CD4-positive, alpha-beta T cell treated with Interleukin-1 beta for 1 hour (primary cell): ENCODE results near the gene TP53RK.

Source experiments
- DNase-seq, 2 donors: peaks; one replicate each; pipeline ENCODE4 v3.0.0-alpha.2; 2020 to 2022

The TP53RK gene

DNA sequence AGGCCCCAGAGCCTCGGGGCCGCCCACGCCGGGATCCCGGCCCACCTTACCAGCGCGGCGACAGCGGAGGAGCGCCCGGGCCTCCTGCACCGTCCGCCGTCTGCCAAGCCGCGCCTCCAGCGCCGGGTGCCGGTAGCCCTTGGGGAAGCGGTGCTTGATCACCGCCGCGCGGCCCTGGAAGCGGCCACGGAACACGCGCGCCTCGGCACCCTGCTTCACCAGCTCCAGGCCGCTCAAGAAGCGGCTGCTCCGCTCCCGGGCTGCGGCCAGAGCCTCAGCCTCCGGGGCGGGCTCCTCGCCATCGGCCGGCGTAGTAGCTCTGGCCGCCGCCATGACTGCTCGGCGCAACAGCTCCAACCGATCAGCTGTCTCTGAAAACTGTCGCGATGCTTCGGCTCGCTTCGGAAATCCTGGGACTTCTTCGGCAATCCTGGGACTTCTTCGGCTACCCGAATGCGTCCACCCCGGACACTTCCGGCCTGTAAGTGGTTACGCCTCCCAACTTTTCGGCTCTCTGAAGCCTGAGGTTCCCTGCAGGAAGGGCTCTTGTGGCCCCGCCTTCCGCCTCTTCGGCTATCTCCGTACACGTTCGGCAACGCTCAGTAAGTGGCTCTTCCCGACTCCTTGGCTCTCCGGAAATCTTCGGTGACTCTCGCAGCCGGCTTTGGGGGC lies at the start of gene TP53RK:
Gene TP53RK, minus strand, starts transcription at position 363 of the 672 bp plus-strand sequence. Its CDS starts 30 bp downstream, at position 333.
- DNase-seq: peak; percentile 96 to 97

DNA sequence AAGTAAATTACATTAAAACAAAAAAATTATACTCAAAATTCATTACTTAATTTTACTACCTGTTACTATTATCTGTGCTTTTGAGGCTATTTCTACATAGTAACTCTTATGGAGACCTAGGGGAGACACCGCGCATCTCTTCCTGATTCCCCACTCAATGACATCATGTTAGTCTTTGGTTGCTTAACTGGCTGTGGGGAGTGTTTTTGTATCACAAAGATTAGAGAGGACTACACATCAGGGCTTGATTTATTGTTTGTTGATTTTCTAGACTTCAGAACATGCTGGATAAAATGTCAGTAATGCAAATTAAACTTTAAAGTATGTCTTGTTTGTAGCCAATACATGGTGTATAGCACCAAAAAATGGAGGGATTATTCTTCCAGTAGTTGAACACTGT lies 46.2 kb upstream of the TP53RK start:
- DNase-seq: no peak

- DNase-seq: no peak
These were observed 42.5 kb upstream of the TP53RK start for GRCh38 chr20:46731770-46732169.

DNA sequence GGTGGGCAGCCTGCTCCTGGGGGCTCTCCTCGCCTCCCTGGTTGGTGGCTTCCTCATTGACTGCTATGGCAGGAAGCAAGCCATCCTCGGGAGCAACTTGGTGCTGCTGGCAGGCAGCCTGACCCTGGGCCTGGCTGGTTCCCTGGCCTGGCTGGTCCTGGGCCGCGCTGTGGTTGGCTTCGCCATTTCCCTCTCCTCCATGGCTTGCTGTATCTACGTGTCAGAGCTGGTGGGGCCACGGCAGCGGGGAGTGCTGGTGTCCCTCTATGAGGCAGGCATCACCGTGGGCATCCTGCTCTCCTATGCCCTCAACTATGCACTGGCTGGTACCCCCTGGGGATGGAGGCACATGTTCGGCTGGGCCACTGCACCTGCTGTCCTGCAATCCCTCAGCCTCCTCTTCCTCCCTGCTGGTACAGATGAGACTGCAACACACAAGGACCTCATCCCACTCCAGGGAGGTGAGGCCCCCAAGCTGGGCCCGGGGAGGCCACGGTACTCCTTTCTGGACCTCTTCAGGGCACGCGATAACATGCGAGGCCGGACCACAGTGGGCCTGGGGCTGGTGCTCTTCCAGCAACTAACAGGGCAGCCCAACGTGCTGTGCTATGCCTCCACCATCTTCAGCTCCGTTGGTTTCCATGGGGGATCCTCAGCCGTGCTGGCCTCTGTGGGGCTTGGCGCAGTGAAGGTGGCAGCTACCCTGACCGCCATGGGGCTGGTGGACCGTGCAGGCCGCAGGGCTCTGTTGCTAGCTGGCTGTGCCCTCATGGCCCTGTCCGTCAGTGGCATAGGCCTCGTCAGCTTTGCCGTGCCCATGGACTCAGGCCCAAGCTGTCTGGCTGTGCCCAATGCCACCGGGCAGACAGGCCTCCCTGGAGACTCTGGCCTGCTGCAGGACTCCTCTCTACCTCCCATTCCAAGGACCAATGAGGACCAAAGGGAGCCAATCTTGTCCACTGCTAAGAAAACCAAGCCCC lies 36.2 kb upstream of the TP53RK start:
- DNase-seq: no peak

GRCh38 chr20:46724343-46724959 lies 35.2 kb upstream of the TP53RK start:
- DNase-seq: no peak

DNA sequence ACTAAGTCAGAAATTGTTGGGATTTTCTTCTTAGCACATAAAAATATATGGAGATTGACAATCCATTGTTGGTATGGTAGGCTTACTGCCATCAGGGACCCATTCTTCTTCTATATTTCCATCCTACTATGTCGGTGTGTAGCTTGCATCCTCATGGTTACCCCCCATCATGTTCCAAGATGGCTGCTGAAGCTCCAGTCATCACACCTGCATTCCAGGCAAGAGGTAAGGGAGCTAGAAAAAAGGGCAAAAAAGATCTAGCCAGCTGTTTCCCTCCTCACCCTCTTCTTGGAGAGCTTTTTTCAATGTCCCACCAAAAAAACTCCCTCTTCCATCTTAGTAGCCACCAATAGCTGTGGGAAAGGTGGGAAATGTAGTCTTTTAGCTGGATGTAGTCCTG lies 33.8 kb upstream of the TP53RK start:
- DNase-seq: no peak

GRCh38 chr20:46722450-46722849 lies 33.2 kb upstream of the TP53RK start:
- no peak for DNase-seq

DNA sequence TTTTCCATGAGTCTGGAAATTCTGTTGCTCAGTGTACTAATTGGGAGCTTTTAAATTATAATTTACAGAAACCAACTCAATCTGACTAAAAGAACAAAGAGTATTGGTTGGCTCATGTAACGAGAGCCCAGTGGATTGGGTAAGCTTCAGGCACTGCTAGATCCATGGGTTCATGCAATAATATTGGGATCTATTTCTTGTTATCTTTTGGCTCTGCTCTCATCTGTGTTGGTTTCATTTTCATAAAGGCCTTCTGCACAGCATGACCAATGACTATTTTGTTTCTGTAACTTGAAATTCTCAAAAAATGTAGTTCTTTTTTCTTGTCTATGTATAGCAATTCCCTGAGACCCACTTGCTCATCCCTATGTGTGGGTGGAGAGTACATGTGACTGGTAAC lies 32.2 kb upstream of the TP53RK start:
- DNase-seq: no peak

GRCh38 chr20:46720776-46721425 lies 31.7 kb upstream of the TP53RK start:
- DNase-seq: no peak

DNA sequence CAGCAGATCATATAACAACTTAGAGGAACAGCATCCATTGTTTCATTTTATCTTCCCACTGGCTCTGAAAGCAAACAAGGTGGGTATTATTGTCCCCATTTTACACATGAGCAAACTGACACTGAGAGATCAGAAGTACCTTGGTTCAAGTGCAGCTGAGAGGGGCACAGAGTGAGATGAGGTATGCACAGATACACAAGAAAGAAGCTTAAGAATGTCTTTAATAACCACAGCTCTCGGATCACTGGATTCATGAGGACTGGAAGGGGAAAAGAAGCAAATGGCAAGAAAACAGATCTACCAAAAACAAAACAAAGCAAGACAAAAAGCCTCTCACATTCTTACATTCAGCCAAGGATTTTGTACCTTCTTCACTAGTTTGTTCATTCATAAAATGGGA lies 30.8 kb upstream of the TP53RK start:
- DNase-seq: no peak

GRCh38 chr20:46717818-46718541 lies 28.7 kb upstream of the TP53RK start:
- DNase-seq: no peak

DNA sequence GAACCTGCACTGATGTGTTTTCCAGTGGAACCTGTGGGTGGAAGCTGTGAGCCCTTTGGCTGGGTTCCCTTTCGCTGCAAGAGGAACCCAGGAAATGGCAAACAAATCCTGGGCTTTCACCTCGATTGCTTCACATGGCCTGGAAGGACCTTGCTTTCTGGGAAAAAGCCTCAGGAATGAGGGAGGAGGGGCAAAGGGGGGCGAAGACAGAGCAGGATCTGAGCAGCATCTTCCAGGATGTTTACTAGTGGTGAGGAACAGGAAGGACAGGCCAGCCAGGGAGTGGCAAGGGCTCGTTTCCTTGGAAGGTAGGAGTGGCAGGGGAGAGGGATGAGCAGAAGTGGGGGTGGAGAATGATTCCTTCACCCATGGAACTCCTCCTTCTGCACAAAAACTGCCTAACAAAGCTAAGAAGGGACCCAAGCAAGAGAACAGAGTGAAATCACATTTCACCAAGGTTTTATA lies 26.1 kb upstream of the TP53RK start:
- no peak for DNase-seq

DNA sequence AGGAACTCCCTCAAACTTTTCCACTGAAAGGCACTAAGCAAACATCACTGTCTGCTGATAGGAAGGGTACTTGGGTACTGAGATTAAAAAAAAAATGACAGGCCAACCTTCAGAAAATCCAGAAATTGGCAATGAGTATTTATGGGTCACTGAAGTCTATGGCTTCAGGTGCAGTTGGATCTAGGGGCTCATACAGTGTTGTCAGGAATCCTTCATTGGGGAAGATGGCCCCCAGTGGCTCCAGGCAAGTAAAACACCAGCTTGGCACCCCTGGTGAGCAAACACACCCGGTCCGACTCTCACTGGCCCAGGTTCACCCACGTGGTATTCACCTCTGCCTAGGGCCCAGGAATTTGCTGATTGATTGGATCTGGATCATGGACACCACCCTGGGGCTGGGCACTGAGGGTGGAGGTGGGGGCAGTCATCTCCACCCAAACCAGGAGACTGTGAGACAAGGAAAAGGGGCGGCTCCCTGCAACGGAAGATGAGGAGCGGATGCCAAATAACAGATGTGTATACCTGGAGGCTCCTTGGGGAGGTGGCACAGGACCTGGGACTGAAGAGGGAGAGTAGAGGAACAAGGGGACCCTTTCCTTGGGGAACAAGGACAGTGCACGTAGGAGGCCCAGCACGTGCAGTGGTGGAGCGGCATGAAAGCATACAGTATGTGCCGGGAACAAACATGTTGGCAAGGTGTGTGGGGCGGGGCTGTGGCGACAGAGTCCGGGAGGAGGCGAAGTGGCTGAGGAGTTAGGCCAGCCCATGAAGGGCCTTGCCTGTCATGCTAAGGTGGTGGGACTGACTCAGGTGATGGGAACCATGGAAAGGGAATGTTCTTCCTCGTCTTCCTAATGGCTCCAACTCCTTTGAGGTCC lies 25.0 kb upstream of the TP53RK start:
- no peak for DNase-seq

DNA sequence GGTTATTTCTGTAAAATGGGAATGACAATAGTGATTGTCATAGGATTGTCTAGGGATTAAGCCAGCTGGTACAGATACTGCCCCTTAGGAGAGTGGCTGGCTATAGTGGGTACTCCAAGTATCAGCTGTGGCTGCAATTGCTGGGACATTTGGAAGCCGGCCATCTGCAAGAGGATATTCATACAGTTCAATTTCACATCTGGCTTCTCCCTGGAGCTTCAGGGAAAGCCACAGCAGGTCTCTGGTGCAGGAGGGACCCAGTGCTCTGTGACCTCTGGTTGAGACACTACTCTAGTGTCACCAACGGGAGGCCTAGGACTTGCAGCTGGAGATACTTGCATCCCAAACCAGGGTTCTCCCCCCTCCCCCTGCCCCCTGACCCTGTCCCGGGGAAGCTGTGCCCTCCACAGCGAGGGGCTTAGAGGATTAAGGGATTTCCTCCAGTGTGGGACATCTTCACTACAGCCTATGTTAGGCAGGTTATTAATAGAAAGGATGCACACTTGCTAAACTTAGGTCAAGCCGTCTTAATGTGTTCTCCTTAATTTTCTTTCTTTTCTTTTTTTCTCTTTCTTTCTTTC lies 22.9 kb upstream of the TP53RK start:
- DNase-seq: no peak

DNA sequence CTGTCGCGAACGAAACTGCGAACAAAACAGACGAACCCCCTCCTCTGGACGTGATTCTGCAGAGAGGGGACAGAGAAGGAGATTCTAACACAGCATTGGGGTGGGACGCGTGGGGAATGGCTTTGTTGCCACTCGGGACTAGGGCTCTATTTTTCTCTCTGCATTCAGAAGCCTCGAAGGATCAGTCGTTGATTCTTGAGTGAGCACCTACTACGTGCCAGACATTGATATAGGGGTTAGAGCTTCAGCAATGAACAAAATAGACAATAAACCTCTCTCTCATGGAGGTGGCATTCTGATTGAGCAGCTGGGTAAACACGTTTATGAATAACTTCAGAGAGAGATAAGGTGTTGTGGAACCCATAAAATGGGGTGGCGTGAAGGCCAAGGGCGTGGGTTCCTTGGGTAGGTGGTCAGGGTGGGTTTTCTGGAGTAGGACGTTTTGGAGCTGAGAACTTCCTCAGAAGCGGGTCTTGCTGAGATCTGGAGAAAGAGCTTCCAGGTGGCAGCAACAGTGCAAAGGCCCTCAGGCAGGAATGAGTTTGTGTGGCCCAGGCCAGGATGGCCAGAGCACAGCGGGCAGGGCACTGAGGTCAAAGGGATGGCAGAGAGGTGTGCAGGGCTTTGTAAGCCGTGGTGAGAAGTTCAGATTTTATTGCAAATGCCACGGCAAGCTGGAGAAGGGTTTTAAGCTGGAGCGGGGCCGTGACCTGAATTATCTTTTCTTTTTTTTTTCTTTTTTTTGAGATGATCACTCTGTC lies 21.1 kb upstream of the TP53RK start:
- DNase-seq: no peak

DNA sequence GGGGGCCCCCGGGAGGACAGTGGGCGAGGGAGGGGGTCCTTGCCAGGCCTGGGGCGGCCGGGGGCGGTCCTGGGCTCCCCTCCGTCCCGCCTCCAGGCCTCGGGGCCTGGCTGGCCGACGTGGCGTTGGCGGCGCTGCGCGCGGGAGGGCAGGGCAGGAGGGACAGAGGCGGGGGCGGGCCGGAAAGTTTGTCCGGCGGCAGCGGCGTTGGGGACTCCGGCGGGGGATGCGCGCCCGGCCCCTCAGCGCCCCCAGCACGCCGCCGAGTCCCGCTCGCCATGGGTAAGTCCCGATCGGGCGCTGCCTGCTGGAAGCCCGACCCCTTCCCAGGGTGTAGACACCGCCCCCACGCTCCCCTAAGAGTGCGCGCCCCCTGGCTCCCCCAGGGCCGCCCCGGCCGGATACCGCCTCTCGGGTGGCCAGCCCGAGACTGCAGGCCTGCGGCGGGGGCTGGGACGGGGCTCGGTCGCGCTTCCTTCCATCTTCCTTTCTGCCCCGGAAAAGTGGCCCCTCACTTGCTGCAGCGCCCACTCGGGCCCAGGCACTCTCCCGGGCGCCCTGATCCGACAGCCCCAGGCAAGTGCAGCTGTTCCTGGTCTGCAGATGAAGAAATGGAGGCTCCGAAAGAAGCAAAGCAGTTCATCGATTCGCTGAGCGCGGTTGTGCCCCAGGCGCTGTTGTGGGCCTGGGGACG lies 20.4 kb upstream of the TP53RK start, which contains the start of gene SLC2A10:
Gene SLC2A10, plus strand, starts transcription at position 191 of the 694 bp plus-strand sequence. Its CDS starts 88 bp downstream, at position 279.
- no peak for DNase-seq

DNA sequence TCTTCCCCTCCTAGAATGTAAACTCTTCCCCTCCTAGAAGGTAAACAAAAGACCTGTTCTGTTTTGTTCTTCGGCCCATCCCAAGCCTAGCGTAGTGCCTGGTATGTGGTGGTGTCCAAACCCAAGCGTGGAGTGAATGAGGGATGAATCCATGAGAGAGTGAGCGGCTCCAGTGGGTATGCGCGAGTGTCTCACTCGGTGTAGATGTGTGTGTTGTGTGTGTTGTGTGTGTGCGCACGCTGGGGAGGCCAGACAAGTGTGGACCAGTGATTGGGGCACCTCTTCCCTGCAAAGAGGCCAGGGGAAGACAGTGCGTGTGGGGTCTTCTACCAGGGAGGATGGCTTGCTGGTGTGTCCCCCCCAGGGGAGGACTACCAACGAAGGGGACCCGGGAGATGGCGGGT lies 19.8 kb upstream of the TP53RK start:
- DNase-seq: no peak

GRCh38 chr20:46708172-46708860 lies 19.1 kb upstream of the TP53RK start:
- no peak for DNase-seq

- no peak for DNase-seq
These were observed 17.0 kb upstream of the TP53RK start for GRCh38 chr20:46706242-46706641.
